GM18909 (cell line): ENCODE results near the gene KBTBD3.

Source experiments
- ATAC-seq: cut with Tn5 transposase; IDR thresholded peaks from one replicate; pipeline ENCODE4 v1.9.1; 2021; ENCODE audit warnings: mild to moderate bottlenecking; ENCODE audit not compliant: unreplicated experiment, poor library complexity

KBTBD3 gene

GRCh38 chr11:106076919-106077608, at the start of gene KBTBD3:
TSS of gene KBTBD3 (minus strand) at chr11:106077347. CDS start at chr11:106059097, 18,250 bp downstream.
- ATAC-seq: peak; percentile 96

GRCh38 chr11:106121570-106122320, 44.6 kb upstream of the KBTBD3 start:
- no peak for ATAC-seq

DNA sequence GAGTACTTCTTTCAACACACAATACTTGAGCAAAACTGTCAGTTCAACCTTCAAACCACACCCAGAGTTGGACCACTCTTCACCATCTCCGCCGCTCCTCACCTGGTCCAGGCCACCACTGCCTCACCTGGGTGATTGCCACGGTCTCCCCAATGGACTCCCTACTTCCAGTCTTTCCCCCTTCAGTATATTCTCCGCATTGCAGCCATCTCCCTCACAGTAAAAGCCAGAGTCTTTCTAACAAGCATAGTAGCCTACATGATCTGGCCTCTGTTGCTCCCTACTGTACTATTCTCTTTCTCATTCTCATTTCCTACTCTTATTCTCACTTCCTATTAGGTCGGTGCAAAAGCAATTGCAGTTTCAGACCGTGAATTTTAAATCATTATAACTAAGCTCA, 28.8 kb upstream of the KBTBD3 start:
- ATAC-seq: no peak

- no peak for ATAC-seq
These were observed 24.7 kb upstream of the KBTBD3 start for GRCh38 chr11:106101819-106102218.

DNA sequence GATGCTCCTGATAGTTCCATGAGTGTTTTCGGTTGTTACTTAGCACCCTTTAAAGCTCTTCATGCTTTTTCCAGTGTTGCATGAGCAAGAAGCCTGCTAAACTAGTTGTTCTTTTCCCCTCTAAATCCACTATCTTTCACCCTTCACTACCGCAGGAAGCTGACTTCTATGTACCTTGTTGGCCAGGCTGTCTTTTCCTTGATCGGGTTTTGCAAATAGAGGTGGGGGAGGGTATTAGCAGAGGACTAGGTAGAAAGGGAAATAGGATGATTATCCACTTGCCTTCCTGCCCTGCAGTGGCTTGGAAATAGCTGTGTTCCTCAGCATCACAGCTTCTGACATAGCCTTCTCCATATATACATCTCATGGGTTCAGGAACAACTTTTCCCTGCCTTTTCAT, 24.2 kb upstream of the KBTBD3 start:
- no peak for ATAC-seq

DNA sequence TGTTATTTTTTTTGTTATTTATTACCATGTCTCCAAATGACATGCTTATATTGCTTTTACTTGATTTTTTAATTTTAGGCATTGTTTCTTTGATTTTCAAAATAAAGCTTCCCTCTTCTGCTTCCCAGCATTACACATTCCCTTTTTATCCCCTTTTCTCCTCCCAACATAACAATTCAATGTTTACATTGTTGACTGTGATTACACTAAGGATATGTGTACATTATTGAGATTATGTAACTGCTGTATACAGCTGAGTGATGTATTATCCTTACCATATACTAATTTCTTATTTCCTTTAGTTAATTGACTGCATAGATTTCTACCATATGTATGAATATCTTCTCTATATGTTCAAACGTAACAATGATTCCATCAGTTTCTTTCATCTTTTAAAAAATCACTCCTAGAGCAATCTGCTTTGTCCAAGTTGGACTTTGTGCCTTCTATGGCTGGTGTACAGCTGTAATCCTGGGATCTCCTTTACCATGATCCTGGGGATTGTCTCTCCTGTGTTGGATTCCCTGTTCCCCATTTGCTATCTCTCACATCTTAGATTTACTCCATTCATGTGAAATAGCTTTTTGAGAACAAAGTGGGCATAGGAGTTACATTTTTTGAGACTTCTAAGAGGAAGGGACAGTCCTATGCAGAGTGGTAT, 21.9 kb upstream of the KBTBD3 start:
- no peak for ATAC-seq

GRCh38 chr11:106092446-106092845, 15.3 kb upstream of the KBTBD3 start:
- no peak for ATAC-seq

DNA sequence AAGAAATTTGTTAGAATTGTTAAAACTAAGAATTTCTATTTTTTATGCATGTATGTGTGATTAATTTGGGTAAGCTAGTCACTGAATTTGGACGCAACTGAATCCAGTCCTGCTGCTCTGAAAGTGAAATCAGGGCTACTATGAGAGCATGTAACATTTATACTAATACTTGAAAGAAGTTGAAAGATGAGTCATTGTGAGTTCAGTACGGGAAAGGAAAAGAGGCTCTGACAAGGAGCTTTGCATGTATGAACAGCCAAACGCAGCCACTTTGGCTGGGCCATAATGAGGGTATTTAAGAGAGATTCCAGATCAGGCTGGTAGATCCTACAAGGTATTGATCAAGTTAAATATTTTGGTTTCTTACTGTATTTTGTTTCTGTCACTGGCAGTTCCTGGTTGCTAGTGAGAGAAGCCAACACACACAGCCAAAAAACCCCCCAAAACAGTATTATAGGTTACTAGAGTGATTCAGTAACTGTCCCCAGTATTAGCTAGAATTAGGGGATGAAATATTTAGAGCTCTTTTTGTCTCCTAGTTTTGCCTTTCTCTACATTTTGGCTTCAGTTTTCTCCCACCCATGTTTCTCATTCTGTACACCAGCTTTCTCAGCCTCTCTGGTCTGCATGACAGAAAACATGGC, 14.5 kb upstream of the KBTBD3 start:
- ATAC-seq: peak; percentile 98

DNA sequence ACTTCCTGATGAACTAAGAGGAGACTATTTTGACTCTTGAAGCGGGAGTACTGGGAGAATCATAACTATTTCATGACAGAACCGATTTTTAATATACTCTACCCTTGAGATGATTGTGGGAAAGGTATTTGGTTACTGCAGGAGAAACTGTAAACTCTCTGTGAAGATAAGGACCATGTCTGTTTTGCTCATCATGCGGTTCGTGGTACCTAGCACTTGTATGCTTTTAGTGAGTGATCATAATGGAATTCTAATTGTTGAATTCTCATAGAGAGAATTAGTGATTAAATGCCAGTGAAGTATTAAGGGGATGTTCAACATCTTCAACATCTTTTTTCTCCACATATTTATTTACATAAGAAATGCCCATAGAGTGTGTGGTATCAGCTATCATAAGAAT, 11.7 kb upstream of the KBTBD3 start:
- no peak for ATAC-seq

DNA sequence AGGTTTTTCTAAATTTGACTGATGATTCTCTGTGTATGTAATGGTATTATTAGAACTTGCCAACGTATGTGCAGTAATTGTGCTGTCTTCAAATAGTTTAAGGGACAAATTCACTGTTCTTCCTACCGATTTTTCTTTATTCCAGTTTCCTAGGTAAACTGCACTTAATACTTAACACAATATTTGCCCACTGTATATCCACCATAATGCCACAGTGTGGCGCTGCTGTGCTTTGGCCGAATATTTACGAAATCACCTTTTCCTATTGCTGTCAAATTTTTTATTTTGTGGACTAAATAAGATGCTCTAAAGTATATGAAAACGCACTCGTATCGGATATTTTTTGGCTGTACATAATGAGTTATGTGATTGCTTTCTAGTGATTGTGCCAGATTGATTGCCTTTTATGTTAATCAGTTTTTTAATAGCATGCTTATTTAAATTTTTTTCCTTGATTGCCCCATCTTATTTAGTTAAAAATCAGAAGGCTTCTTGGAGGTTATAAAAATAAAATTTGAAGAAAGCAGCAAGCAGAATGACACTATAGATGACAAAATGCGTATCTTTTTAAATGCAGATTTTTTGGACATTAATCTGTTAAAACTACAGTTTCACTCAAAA, 10.8 kb upstream of the KBTBD3 start:
- ATAC-seq: peak; percentile 34

DNA sequence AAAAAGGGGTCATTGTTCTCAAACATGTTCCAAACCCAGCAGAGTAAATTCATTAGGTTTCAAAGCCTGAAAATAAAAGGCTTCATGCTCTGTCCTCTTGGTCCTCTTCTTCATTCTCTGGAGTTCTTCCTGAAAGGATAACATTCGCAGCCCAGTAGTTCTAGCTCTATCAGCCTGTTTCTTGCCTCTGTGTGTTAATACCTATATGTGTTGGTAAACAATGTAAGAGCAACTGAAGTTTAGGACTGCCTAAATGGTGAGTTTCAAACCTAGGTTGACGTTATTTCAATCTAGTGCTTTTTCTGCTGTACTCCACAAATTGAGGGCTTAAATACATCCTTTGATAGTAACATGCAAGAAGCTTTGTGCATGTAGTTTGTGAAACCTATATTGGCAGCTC, 9.7 kb upstream of the KBTBD3 start:
- ATAC-seq: no peak

DNA sequence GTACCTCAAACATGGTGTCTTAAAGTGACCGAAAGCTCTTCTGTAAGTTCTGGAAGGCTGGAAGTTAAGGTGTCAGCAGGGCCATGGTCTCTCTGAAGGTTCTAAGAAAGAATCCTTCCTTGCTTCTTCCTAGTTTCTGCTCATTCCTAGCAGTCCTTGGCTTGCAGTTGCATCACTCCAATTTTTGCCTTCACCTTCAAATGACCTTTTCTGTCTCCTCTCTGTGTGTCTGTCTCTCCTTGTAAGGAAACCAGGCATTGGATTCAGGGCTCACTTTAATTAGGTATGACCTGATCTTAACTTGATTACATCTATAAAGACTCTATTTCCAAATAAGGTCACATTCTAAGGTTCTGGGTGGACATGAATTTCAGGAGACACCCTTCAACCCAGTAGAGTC, 9.0 kb upstream of the KBTBD3 start:
- ATAC-seq: no peak

DNA sequence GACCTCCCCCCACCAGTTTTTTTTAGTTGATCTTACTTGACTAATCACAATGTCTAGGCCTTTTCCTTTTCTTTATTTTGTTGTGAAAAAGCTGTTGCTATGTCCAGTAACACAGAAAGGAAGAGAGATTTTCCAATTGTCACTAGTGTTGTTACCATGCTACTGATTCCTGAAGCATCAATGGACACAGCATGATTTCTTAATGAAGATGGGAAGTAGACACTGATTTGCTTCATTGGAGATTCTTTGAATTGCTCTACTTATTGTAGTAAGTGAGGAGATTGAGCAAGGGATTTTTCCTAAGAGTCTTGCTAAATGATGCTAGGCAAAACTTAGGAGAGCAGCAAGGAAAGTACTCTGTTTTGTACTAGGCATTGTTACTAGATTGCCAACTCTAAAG, 4.9 kb upstream of the KBTBD3 start:
- no peak for ATAC-seq

DNA sequence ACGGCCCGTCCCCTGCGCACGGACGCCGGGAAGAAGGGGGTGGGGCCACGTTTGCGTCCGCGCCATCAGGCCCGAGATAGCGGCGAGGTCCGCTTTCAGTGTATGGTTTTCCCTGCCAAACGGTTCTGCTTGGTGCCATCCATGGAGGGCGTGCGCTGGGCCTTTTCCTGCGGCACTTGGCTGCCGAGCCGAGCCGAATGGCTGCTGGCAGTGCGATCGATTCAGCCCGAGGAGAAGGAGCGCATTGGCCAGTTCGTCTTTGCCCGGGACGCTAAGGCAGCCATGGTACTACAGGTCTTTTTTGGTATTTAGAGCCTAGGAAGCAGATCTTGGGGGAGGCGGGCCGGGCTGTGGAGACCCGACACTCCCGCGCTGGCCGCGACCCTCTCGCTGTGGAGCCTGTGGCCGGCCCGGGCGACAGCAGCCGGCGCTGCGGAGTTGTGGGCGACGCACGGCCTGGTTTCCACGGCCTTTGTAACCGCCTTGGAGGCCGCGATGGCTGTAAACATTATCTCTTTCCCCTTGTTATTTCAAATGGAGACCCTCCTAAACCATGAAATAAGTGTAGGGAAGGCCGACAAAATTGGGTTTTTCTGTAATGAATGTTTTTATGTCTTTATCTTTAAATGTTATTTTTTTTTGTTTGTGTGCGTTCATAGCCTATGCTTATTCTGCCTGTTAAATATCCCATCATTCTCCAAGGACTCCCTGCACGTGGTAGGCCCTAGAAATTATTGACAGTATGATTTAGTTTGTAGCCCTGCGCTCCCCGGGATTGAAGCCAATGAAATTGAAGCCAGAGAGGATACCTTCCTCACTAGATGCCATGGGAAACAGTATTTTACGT, 685 bp upstream of the KBTBD3 start, which contains the start of gene AASDHPPT:
Gene AASDHPPT (plus strand): TSS at position 54 of the 847 bp plus-strand sequence. CDS start 49 bp downstream, at position 103.
- peak; percentile 26 for ATAC-seq

DNA sequence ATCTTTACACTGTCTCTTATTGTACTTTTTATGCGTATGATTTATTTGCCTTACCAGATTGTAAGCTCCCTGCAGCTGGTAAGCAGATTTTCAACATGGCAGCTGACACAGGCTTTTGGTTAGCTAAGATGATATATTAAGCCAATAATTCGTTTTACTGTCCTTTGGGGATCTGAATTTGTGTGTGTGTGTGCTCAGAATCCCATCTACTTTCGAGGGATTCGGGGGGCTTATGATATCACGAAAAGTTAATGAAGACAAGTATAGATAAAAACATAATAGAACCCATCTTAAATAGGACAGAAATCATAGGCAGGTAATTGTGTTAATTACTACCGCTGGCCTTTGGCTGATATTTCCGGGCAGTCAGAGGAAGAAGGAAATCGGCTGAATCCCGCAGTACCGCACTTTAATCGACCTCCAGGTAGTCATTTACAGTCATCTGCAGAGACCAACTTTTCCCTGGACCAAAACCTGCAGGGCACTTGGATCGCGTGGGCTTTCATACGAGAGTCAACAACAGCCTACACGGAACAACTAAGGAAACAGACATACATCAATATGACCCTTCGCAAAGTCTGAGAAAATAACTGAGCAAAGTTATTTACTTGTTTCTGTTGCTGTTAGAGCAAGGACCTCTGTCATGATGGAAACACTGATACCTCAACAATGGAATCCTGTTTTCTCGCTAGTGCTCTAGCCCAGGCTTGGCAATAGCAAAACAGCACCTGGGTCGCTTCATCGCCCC, 802 bp downstream of the KBTBD3 start:
- ATAC-seq: no peak

- ATAC-seq: no peak
These were observed 4.3 kb downstream of the KBTBD3 start for GRCh38 chr11:106072804-106073203.

DNA sequence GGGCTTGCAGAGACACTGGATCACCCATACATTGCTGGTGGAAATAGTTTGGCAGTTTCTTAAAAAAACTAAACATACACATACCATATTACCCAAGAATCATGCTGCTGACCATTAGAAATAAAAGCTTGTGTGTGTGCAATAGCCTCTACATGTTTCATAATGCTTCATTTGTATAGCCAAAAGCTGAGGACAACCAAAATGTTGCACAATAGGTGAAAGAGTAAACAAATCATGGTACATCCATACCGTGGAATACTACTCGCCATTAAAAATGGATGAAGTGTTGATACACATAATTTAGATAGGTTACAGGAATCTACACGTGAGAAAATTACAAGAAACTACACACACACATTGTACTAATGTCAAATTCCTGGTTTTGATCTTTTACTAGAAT, 6.5 kb downstream of the KBTBD3 start:
- no peak for ATAC-seq

GRCh38 chr11:106063009-106063408, 14.1 kb downstream of the KBTBD3 start:
- peak; percentile 50 for ATAC-seq
